Esophagus mucosa (tissue), 1 donor: ENCODE results near the gene TTC1. TPM values are rescaled to one million over a fixed set of nuclear protein-coding genes. Genes with fewer than 3 reads are reported as not detected.
"Not testable (repeated sequence)": the region's sequence is repeated elsewhere in the genome, so short reads cannot be mapped to it uniquely, and the experiment has no call there.

Experiments used
- ATAC-seq: fragments of 200-7000 bp; cut with Tn5 transposase; one replicate; pipeline ENCODE4 v1.9.1; 2020
- total RNA-seq: library from RNA; stranded (reverse); gene quantifications from one replicate; pipeline ENCODE4 v1.2.4, GENCODE V29; 2023
- donor health status: DM: yes; HTN: yes; CAD: no.

TTC1 gene
- total RNA-seq, result 37.0 TPM

GRCh38 chr5:160008877-160009590 is at the start of gene TTC1:
TSS of gene TTC1 (plus strand) at chr5:160009139. CDS start at chr5:160010529, 1,390 bp downstream.
- peak; percentile 99 for ATAC-seq

- ATAC-seq, result no peak
Observed at GRCh38 chr5:159961176-159962160, 47.5 kb upstream of the TTC1 start.

GRCh38 chr5:159962214-159962613 is 46.7 kb upstream of the TTC1 start:
- no peak for ATAC-seq

GRCh38 chr5:159963935-159964334 is 45.0 kb upstream of the TTC1 start:
- no peak for ATAC-seq

- ATAC-seq, result peak; percentile 79
Observed at GRCh38 chr5:159965031-159965837, 43.7 kb upstream of the TTC1 start.

DNA sequence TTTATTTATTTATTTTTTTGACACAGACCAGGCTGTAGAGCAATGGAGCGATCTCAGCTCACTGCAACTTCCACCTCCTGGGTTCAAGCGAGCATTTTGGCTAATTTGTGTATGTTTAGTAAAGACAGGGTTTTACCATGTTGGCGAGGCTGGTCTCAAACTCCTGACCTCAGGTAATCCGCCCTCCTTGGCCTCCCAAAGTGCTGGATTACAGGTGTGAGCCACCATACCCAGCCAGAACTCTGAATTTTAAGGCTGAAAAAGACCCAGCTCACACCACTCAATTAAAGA is 43.2 kb upstream of the TTC1 start:
- not testable (repeated sequence) for ATAC-seq

DNA sequence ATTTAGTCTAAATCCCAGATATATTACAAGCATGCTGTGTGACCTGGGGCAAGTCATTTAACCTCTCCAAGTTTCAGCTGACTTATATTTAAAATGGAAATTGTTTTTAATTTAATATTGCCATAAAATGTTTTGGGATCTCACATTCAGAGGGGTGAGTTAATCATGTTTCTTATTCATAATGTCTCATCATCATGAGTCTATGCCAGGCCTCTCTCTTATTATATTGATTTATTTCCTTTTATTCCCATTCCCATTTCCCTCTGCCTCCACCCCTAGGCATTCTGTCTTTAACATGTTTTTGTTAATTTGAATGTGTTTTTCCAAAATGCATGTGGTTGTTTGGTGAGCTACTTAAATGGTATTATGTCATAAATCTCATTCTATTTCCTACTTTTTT is 39.0 kb upstream of the TTC1 start:
- no peak for ATAC-seq

- no peak for ATAC-seq
Observed at GRCh38 chr5:159971038-159971437, 37.9 kb upstream of the TTC1 start.

DNA sequence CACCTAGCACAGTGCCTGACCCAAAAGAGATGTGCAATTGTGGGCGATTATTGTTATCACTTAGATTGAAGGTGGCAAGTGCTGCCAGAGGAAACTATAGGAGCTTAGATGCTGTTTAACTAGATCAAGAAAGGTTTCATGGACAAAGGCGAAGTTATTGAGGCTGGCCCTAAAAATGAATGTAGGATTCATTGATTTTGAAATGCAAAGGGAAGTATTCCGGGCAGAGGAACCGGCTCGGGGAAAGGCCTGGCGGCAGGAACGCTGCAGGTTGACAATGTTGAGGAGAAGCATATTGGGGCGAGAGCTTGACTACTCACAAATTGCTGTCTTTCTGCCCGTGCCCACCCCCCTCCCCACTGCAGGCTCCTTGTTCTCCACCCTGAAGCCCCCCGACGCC is 37.4 kb upstream of the TTC1 start:
- ATAC-seq, result no peak

DNA sequence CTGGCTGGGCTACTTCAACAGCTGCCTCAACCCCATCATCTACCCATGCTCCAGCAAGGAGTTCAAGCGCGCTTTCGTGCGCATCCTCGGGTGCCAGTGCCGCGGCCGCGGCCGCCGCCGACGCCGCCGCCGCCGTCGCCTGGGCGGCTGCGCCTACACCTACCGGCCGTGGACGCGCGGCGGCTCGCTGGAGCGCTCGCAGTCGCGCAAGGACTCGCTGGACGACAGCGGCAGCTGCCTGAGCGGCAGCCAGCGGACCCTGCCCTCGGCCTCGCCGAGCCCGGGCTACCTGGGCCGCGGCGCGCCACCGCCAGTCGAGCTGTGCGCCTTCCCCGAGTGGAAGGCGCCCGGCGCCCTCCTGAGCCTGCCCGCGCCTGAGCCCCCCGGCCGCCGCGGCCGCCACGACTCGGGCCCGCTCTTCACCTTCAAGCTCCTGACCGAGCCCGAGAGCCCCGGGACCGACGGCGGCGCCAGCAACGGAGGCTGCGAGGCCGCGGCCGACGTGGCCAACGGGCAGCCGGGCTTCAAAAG is 36.9 kb upstream of the TTC1 start:
- ATAC-seq, result peak; percentile 35

DNA sequence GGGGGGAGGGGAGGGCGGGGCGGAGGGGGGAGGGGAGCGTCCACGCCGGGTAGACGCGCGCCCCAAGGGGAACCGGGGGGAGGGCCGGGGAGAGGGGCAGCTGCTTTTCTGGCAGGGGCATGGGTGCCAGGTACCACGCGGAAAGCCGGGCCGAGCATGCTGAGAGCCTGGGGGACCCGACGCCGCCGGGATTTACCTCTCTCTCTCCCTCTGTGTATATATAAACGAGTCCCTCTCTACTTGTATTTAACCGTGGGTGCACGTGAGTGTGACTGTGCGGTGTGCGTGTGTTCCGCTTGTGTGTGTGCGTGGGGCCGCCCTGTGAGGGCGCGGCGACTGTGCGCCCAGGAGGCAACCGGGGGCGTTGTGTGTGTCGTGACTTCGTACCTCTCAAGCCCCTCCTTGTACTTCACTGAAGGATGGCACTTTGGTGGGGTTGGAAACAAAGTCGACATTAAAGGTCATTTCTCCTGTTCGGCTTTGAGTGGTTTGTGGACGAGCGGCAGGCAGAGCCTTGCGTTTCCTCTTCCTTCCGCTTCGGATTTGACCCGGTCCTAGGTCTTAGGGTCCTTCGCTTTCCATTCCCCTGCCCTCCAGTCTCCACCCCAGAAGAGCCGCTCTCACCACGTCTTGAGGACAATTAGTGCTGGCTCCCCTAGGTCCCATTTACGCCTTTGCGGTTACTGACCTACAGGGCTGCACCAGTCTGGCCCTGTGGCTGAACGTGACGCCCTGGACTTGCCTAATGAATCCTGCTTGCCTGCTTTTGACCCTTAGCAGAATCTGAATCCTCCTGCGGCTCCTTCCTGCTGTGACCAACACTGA is 36.2 kb upstream of the TTC1 start:
- no peak for ATAC-seq

DNA sequence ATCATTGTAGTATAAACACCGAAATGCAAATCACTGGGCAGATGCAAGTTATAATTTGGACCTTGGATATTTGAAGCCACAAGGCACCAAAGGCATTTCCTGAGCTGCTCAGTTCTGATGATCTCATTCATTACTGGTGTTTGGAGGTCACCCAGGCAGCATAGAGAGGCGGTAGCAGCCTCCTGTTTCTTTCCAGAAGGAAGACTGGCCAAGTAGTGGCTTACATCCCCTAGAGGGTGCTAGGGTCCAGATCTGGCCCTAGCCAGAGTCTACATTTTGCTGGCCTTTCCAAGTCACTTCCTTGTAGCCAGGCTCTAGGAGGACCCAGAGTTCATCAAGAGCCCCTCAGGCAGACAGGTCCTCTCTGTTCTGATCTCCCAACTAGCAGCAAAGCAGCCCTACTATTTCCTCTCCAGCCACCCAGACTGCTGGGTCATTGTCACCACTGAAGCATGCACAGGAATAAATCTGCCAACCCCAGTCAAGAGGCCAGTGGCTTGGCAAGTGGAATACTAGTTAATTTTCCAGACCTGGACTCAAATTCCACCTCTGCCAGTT is 33.4 kb upstream of the TTC1 start:
- ATAC-seq, result no peak

DNA sequence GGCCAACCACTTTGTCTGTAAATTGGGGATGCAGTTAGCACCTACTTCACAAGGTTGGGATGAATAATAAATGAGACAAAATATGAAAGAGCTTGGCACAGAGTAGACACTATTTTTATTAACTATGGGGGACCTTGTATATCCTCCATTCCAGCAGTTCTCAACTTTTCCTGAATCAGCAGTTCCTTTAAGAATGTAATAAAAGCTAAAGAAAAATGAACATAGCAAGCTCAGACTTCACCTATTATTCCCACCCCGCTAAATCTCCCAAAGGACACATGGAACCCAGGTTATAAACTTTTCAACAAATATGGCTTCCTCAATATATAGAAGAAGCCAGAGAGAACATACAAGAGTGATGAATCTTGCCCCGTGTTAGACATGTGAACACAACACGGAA is 32.0 kb upstream of the TTC1 start:
- ATAC-seq, result no peak

DNA sequence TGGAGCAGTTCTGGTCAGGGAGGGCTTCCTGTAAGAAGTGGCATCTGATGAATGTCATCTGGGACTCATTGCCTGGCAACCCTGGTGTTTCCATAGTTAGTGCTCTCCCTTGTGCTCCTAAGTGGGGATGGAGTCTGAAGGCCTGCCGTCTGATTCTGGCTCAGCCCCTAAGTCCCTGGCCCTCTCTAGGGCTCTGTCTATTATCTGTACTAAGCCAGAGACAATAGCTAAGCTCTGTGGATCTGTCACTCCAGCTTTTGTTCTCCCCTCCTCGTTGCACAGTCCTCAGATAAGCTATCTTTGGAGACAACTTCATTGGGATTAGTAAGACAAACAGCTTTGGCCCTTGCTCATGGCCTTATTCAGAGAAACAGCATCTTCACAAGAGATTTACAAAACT is 30.6 kb upstream of the TTC1 start:
- ATAC-seq, result no peak

GRCh38 chr5:159982421-159983173 is 26.3 kb upstream of the TTC1 start:
- ATAC-seq, result peak; percentile 75

- ATAC-seq, result peak; percentile 92
Observed at GRCh38 chr5:159987031-159987674, 21.8 kb upstream of the TTC1 start.

GRCh38 chr5:159990506-159990905 is 18.4 kb upstream of the TTC1 start:
- ATAC-seq, result no peak

DNA sequence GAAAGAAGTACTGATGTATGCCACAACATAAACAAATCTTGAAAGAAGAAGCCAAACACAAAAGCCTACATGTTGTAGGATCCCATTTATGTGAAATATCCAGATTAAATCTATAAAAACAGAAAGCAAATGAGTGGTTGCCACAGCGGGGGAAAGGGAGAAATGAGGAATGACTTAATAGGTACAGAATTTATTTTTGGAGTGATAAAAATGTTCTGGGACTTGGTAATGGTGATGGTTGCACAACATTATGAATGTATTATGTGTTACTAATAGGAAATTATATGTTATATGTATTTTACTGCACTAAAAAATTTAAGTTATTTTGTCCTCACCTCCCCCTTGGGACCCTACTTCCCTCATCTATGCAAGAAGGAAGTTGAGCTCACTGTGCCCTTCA is 16.4 kb upstream of the TTC1 start:
- ATAC-seq, result no peak

DNA sequence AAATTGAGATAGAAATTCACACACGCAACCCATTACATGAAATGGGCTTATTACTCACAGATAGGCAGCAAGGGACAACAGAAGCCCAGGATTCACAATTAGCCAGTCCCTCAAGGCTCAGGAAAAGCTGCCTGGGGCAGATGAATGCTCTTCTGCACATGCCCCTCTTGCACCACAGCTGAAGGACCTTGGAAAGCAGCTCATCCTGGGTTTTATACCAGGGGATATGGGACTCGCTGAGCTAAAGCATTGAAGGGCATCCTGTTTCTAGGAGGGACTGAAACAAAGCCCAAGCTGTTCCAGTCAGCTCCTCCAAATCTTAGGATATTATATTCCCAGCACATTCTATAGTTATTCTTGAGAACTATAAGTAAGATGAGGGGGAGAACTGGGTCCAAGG is 15.7 kb upstream of the TTC1 start:
- no peak for ATAC-seq

GRCh38 chr5:159995907-159996306 is 13.0 kb upstream of the TTC1 start:
- no peak for ATAC-seq
